GM12878 (cell line): Measurements from ENCODE around the gene RFC4. TPM values are rescaled to one million over a fixed set of nuclear protein-coding genes. Genes with fewer than 3 reads are reported as not detected.
A peak's percentile ranks its signal among the peaks of the same experiment; 100 is the strongest.

Experiments
- ATAC-seq: fragments of 200-7000 bp; cut with Tn5 transposase; 3 replicates; pipeline ENCODE4 v1.9.1; 2020; ENCODE audit warnings: mild to moderate bottlenecking, moderate library complexity
- BruUV-seq: library from RNA; stranded (reverse); fragments of 400-500 nt; replicated peaks from 2 replicates; lab custom pipeline; 2021; lab: Mats Ljungman, UMichigan
- CTCF ChIA-PET: fragments of 300-600 bp; sonication (Branson Sonifier 250); formaldehyde crosslinking; extraction: SDS; loops from one replicate; lab custom pipeline; 2021; ENCODE audit warnings: inconsistent platforms; lab: Yijun Ruan, JAX
- POLR2A ChIA-PET: fragments of 350-600 bp; formaldehyde crosslinking; extraction: SDS; loops from one replicate; lab custom pipeline; 2021; ENCODE audit warnings: inconsistent platforms; lab: Charles Lee
- RAD21 ChIA-PET: fragments of 300-600 bp; sonication (Branson Sonifier 250); formaldehyde crosslinking; loops from one replicate; lab custom pipeline; 2023; ENCODE audit warnings: antibody characterized with exemption; ENCODE audit not compliant: unreplicated experiment; lab: Charles Lee
- SMC1A ChIA-PET: fragments of 300-600 bp; sonication (Branson Sonifier 250); formaldehyde crosslinking; loops from one replicate; lab custom pipeline; 2023; ENCODE audit not compliant: unreplicated experiment, uncharacterized antibody; lab: Charles Lee
- DNase-seq: peaks from one replicate; pipeline ENCODE4 v3.0.0-alpha.2; 2011; ENCODE audit warnings: low read depth, low spot score
- FAIRE-seq: peaks from 3 replicates; lab custom pipeline; 2011; peaks lifted over from hg19 to GRCh38; lab: Jason Lieb, UNC
- H2AFZ ChIP-seq: 2 replicates; pipeline ENCODE4 v1.6.0; 2011; ENCODE audit warnings: low read depth, low read length, control low read depth; ENCODE audit not compliant: control insufficient read depth
- H3K27ac ChIP-seq: 2 replicates; pipeline ENCODE4 v1.5.1; 2011; ENCODE audit warnings: control low read depth; ENCODE audit not compliant: control insufficient read depth, insufficient read depth
- H3K27me3 ChIP-seq, 2 experiments: replicated peaks in 1 of 2; 2 replicates each; pipeline versions ENCODE4 v1.6.0 to v1.6.1; 2011; ENCODE audit warnings: low read length in 1 of 2; ENCODE audit not compliant: control insufficient read depth in 2 of 2, insufficient read depth in 2 of 2
- H3K36me3 ChIP-seq, 2 experiments: 2 replicates each; pipeline ENCODE4 v1.5.1; 2011; ENCODE audit warnings: low read length in 1 of 2; ENCODE audit not compliant: control insufficient read depth in 2 of 2, insufficient read depth in 2 of 2
- H3K4me1 ChIP-seq: 2 replicates; pipeline ENCODE4 v1.6.1; 2011; ENCODE audit warnings: mild to moderate bottlenecking, low read length, moderate library complexity, mixed read lengths; ENCODE audit not compliant: control insufficient read depth, insufficient read depth
- H3K4me2 ChIP-seq: 2 replicates; pipeline ENCODE4 v1.6.0; 2011; ENCODE audit warnings: control low read depth; ENCODE audit not compliant: control insufficient read depth, insufficient read depth
- H3K4me3 ChIP-seq: fragments of 200-600 bp; sonication (generic); 2 replicates; pipeline ENCODE4 v1.5.1; 2016
- H3K79me2 ChIP-seq: 2 replicates; pipeline ENCODE4 v1.6.0; 2011; ENCODE audit warnings: low read length; ENCODE audit not compliant: control insufficient read depth, insufficient read depth
- H3K9ac ChIP-seq: 2 replicates; pipeline ENCODE4 v1.8.0; 2011; ENCODE audit warnings: low read length, control low read depth, mixed read lengths; ENCODE audit not compliant: control insufficient read depth, insufficient read depth
- H3K9me3 ChIP-seq: replicated peaks from 3 replicates; pipeline ENCODE4 v1.5.1; 2011; ENCODE audit warnings: mild to moderate bottlenecking, low read length; ENCODE audit not compliant: control insufficient read depth, insufficient read depth
- H4K20me1 ChIP-seq: 2 replicates; pipeline ENCODE4 v1.6.0; 2011; ENCODE audit not compliant: control insufficient read depth, insufficient read depth
- EED ChIP-seq: sonication (generic); IDR thresholded peaks from 2 replicates; pipeline ENCODE4 v1.6.1; 2016; ENCODE audit warnings: antibody characterized with exemption, low read depth
- ESRRA ChIP-seq: IDR thresholded peaks from 2 replicates; pipeline ENCODE4 v1.6.1; 2012; ENCODE audit warnings: mild to moderate bottlenecking, low read length, improper control_type of control experiment
- HCFC1 ChIP-seq: fragments of 150-350 bp; IDR thresholded peaks from 2 replicates; pipeline ENCODE4 v1.6.1; 2014; ENCODE audit warnings: low read length
- MTA3 ChIP-seq: IDR thresholded peaks from 2 replicates; pipeline ENCODE4 v1.6.1; 2012; ENCODE audit warnings: low read length, inconsistent platforms, borderline replicate concordance
- NFIC ChIP-seq: IDR thresholded peaks from 2 replicates; pipeline ENCODE4 v1.6.1; 2012; ENCODE audit warnings: low read depth, mild to moderate bottlenecking, inconsistent platforms, low read length, moderate library complexity
- TCF3 ChIP-seq: IDR thresholded peaks from 2 replicates; pipeline ENCODE4 v1.6.1; 2012; ENCODE audit warnings: low read depth, mild to moderate bottlenecking, low read length, borderline replicate concordance; ENCODE audit not compliant: insufficient read depth
- YY1 ChIP-seq: IDR thresholded peaks from 2 replicates; pipeline ENCODE4 v1.6.1; 2011; ENCODE audit warnings: low read depth, mild to moderate bottlenecking, low read length
- ZSCAN29 ChIP-seq: fragments of 450-650 bp; IDR thresholded peaks from 2 replicates; pipeline ENCODE4 v1.6.1; 2017; ENCODE audit warnings: mild to moderate bottlenecking, moderate library complexity
- WGBS: methylation state at CpG from one replicate; pipeline ENCODE4 v1.1.6; 2016; ENCODE audit warnings: low lambda C conversion rate; ENCODE audit not compliant: insufficient replicate concordance, insufficient coverage; ENCODE audit errors: missing lambda C conversion rate; 5-methylcytosine and 5-hydroxymethylcytosine counted together
- in situ Hi-C: fragments of 300-500 bp; cut with MboI; formaldehyde crosslinking; loops from 9 replicates; pipeline ENCODE4 v1.14.3; 2018; ENCODE audit warnings: mixed read lengths
- intact Hi-C: fragments of 100-400 bp; cut with micrococcal nuclease; formaldehyde crosslinking; loops from one replicate; pipeline ENCODE4 v1.14.2; 2022; ENCODE audit not compliant: unreplicated experiment
- polyA plus RNA-seq, 11 experiments: library from polyadenylated mRNA; depleted of rRNA in 4 of 11; unstranded in 6 of 11; stranded (reverse) in 5 of 11; fragments of >200 nt; fragmentation: Nextera tagmentation in 4 of 11; fragmentation: Illumina TruSeq in 1 of 11; extraction: Ambion mirVana in 4 of 11; extraction: Trizol in 1 of 11; gene quantifications; 1 replicate in 1 of 11; 2 replicates in 10 of 11; pipeline versions ENCODE4 v1.2.1 to v1.2.3, GENCODE V29; 2011 to 2016; ENCODE audit warnings: inconsistent platforms in 2 of 11, missing spikeins in 2 of 11, low read depth in 1 of 11
- total RNA-seq, 4 experiments: library from RNA; depleted of rRNA in 3 of 4; stranded (reverse); fragments of >200 nt in 3 of 4; fragmentation: Illumina TruSeq in 1 of 4; extraction: Trizol in 1 of 4; gene quantifications; 2 replicates each; pipeline versions ENCODE4 v1.2.1 to v1.2.3, GENCODE V29; 2013 to 2021

Gene RFC4
- total and polyA plus RNA-seq, 10 of the 15 experiments (the other 5 are each of a cell fraction or from before 2014, with no cell fraction given) = 49.1 to 144 (median 112) TPM

- in situ Hi-C loops = loop anchor here (25.0 kb wide), 1 partner anchor 845 kb away; the partner anchor contains the start of gene TRA2B
- H3K4me1 ChIP-seq = no peaks in the 10 kb centered on the region
- SMC1A ChIA-PET = interaction anchor here (0.6 to 2.5 kb wide), 6 partner anchors 10 to 839 kb away, joined by 3 to 17 read pairs (median 4); partner anchors contain the start of gene RFC4
- TF ChIP-seq ESRRA (0 out of 2 replicates have a peak, but pooled peaks have one; percentile 15), NFIC (no peak), ZSCAN29 (peak; percentile 37; the same call in 1 of the 2 replicates), YY1 (peak; percentile 26; the same call in 1 of the 2 replicates), EED (0 out of 2 replicates have a peak, but pooled peaks have one; percentile 26), MTA3 (0 out of 2 replicates have a peak, but pooled peaks have one; percentile 11), HCFC1 (no peak), TCF3 (peak; percentile 1; the same call in 1 of the 2 replicates)
- CTCF ChIA-PET = interaction anchor here (1.0 to 2.4 kb wide), 4 partner anchors 10 to 839 kb away, joined by 3 to 12 read pairs (median 4); partner anchors contain the start of gene RPL39L
- ATAC-seq = peak; percentile 29
- H4K20me1 ChIP-seq = peaks cover 22% of the 10 kb centered on the region; the same call in 1 of the 2 replicates
- H3K4me3 ChIP-seq = peak overlapping the region; percentile 78
- peak overlapping the region; percentile 98 for H2AFZ ChIP-seq
- intact Hi-C loops = loop anchor here (1.0 to 10.0 kb wide), 4 partner anchors 24 to 845 kb away; partner anchors contain the start of genes DNAJB11, RFC4 and TRA2B
- no peaks in the 10 kb centered on the region; the same call in 1 of the 3 replicates for H3K9me3 ChIP-seq
- H3K4me2 ChIP-seq = peak overlapping the region; percentile 52
- RAD21 ChIA-PET = interaction anchor here (1.2 kb wide), 1 partner anchor 219 kb away, joined by 3 read pairs; no protein-coding TSS in a partner anchor
- BruUV-seq = TSS peak; percentile 98
- POLR2A ChIA-PET = interaction anchor here (0.9 to 4.2 kb wide), 13 partner anchors 10 to 845 kb away, joined by 3 to 24 read pairs (median 4); partner anchors contain the start of genes DNAJB11, RFC4, RPL39L and TBCCD1
- H3K27me3 ChIP-seq = no peaks in the 10 kb centered on the region
- H3K27ac ChIP-seq = peak overlapping the region; percentile 100
- H3K9ac ChIP-seq = peak overlapping the region; percentile 100
- no peak for DNase-seq
- 3% methylated on average over 21 of the region's 21 CpGs for WGBS
- FAIRE-seq = no peak
- H3K79me2 ChIP-seq = peaks cover 50% of the 10 kb centered on the region
- peaks cover 15 to 35% of the 10 kb centered on the region in 2 experiments for H3K36me3 ChIP-seq
Measured at GRCh38 chr3:186782542-186783057, 23.7 kb downstream of the RFC4 start.
